HG03045 (cell line): ENCODE results near the gene NT5DC1.
A peak's percentile ranks its signal among the peaks of the same experiment; 100 is the strongest.
"Not testable (repeated sequence)": the region's sequence is repeated elsewhere in the genome, so short reads cannot be mapped to it uniquely, and the experiment has no call there.

Experiments
- ATAC-seq: cut with Tn5 transposase; IDR thresholded peaks from one replicate; pipeline ENCODE4 v1.9.1; 2021; ENCODE audit warnings: mild to moderate bottlenecking, moderate library complexity; ENCODE audit not compliant: unreplicated experiment

NT5DC1 gene

DNA sequence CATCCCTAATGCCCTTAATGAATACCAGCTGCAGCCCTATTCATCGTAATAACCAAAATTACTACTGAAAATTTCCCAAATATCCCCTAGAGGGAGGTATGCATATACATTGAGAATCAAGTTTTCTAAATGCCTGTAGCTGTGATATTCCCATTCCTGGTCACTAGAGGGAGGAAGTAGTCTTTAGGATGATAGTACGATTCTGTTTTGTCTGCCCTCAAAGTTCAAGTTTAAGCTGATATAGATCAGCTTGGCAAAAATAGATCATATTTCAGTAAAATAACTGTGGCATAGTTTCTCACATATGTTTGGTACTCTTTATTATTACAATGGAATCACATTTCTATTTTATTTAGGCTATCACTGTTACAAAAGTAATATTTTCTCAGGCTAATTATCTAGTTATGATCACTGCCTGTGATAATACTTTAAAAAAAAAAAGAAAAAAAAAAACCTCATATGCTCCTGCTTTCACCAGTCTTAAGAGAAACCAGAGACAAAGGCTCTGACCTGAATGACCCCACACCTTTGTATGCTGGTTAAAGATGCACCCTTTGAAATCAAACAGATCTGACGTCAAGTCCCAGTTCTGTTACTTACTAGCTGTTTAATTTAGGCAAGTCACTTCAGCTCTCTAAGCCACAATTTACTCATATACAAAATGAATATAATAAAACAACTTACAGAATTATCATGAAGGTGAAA lies 168.1 kb downstream of the NT5DC1 start:
- peak; percentile 69 for ATAC-seq

DNA sequence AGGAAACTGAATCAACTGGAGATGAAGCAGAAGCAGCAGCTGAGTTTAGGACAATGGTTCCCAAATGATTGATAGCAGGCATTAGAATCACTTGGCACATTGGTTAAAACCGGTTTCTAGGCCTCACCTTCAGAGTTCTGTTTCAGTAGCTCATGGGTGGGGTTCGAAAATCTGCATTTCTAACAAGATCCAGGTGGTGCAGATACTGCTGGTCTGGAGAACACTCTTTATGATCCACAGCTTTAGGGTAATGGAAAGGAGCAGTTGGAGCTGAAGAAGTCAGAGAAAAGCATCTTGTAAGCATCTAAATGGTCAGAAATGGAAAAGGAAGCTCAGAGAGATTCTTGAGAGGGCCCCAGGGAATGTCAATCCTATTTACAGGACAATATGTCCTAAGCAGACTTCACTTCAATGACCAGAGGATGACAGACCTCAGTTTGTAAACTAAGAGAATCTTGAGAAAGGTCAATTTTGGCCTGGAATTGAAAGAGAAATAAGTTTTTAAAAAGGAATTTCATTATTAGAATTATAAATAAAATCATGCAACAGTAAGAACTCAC lies 170.6 kb downstream of the NT5DC1 start:
- ATAC-seq = no peak

DNA sequence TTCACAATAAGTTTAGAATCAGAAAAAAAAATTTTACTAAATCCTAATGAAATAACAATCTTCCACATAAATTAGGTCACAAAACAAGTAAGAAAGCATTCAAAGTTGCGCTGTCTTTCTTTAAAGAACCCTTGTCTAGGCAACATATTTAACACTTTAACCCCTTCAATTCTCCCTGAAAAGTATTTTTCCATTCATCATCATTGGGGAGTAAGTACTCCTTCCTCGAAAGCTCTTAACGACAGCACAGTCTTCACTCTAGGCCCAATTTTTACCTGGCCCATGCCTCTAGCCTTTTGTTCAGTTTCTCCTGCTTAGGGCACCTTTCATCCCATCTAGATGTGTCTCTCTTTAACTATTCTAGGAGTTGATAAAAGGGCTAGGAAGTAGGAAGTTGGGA lies 176.5 kb downstream of the NT5DC1 start:
- ATAC-seq = no peak

- ATAC-seq = no peak
Measured at GRCh38 chr6:116278481-116278829, 177.8 kb downstream of the NT5DC1 start.

DNA sequence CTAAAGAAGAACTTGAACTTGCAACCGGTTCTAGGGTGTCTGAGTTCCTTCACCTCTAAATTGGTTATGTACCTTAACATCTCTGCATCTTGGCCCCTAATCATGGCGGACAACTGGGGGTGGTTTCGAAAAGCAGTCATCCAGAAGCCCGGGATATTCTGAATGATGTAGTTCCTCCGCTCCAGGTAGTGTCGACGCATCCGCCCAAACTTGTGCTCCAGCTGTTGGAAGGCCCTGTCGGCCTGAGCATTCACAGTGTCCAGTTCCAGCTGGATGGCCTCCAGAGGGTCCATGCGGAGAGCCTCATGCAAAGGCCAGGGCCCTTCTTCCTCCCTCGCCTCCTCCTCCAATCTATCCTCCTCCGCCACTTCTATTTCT lies 178.2 kb downstream of the NT5DC1 start:
- ATAC-seq = no peak

DNA sequence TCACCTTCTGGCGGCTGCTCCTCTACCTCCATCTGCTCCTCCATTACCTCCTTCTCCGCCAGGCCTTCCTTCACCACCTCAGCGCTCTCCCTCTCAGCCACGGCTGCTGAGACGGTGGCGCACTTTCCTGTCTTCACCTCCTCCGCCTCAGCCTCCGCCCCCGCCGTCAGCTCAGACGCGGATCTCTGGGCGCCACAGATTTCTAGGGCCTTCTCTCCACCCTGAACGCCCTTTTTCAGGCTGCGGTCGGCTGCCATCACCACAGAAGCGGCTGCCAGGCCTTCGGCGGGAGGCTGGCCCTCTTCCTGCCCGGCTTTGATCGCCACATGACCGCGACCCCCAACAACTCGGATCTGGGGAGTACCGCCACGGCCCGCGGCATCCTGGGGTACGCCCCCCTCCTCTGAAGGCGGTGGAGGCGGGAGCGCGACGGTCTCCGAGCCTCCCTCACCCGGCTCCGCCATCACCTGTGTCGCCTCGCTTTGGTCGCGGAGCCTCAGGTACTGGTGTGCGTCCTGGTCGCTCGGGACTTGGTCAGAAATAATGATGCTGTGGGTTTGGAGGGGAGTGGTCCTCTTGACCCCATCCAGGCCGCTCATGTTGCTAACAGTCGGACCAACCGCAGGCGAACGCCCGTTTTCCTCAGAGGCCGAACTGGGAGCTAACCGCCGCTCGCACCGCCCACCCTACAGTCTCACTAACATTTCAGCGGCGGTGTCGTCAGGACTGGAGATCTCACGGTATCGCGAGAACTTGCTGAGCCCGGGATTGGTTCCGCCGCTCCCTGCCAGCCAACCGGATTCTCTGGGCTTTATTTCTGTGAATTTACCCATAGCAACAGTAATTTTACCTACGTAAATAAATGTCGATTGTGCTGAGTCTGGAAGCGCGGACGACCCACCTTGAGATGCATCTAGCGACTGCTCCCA lies 178.8 kb downstream of the NT5DC1 start, which contains the start of gene TSPYL1:
TSPYL1 (minus strand) TSS at position 699 of the 929 bp plus-strand sequence; CDS start at position 599, 100 bp downstream.
- ATAC-seq = peak; percentile 96

DNA sequence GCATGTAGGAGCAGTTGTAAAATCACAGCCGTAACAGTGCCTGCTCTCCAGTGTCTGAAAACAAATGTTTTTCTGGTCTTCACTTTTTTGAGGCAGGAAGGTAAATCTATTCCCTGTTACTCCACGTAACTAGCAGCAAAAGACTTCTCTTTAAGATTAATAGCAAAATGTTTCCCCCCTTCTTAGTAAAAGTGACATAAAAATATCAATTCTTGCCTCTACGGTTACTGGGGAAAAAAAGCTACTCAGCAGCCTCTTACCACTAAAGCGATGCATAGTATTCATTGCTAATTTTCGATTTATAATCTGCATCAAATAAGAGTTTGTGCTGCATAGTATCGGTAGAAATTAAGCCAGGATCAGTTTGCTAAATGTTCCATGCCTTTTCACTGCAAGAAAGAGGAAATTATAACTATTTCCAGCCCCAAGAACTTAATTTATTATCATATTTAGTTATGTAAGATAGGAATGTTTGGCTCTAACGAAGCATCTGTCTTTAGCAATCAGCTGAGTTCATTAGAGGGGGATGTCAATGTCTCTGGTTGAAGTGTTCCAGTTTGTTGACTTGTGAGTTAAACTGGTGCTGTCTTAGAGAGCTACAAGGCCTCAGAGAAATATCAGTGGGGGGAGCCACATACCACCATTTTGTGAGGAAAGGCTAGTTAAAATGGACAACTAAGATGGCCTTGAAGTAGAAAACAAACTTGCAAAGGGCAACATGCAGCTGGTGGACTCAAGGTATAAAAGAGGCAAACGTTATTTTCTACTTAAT lies 179.7 kb downstream of the NT5DC1 start:
- no peak for ATAC-seq

GRCh38 chr6:116280933-116281316 lies 180.3 kb downstream of the NT5DC1 start:
- no peak for ATAC-seq

DNA sequence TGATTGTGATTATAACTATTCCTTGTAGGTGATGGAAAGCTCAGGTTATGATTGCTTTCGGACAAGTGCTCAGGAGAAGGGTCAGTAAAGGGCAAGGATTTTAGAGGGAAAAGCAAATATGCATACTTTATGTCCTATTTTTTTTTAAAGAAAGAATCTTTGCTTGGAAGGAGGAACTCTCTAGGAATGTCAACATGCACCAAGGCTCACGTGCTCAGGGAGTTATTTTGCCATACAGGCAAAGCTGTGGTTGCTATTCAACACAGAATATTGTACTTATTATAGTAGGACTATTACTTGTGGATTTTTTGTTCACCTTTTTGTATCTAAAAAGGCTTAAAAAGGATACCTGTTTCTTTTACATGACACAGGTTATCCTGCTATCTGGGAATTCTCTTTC lies 182.0 kb downstream of the NT5DC1 start:
- ATAC-seq = no peak

DNA sequence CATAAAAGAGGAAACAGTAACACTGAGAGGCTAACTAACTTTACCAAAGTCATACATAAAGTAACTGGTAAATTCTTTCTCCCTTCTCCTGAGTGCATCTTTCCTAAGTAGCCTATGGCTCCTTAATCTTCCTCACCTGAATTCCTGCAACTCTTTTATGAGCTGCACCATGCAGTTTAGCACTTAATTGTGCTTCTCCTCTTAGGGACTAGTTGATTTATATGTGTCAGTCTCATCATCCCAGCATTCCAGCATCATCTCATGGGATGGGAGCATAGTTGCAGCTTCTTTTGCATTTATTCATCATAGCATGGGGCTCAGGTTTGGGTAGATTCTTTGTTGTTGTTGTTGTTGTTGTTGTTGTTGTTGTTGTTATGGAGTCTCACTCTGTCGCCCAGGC lies 182.5 kb downstream of the NT5DC1 start:
- no peak for ATAC-seq

- ATAC-seq = not testable (repeated sequence)
Measured at GRCh38 chr6:116284984-116285383, 184.3 kb downstream of the NT5DC1 start.

DNA sequence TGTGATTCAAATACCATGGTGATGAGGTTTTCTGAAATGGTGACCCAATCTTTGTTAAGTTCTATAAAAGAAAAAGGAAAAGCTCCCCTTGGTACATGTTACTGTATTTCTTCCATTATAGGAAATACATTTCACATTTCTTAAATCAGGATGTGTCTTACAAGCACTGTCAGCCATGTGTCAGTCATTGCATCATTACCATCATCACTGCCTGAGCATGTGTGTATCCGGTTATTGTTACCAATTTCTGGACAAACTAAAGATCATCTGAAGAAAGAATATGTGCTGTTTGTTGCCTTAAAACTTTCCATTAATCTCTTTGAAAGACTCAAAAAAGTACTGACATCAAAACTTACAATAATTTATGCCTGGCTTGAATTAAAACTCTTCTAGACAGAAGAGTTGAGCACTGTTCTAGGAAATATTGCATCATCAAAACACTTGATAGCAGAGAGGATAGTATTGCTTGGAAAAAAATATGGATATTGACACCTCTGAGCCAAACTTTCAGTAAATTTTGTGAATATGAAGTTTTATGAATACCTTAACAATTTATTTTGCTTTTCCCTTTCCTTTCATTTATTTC lies 186.2 kb downstream of the NT5DC1 start:
- ATAC-seq = no peak

GRCh38 chr6:116287689-116288282 lies 187.1 kb downstream of the NT5DC1 start:
- no peak for ATAC-seq

- ATAC-seq = no peak
Measured at GRCh38 chr6:116289876-116290275, 189.2 kb downstream of the NT5DC1 start.

GRCh38 chr6:116290799-116291198 lies 190.1 kb downstream of the NT5DC1 start:
- no peak for ATAC-seq

GRCh38 chr6:116291701-116292396 lies 191.2 kb downstream of the NT5DC1 start:
- ATAC-seq = no peak

DNA sequence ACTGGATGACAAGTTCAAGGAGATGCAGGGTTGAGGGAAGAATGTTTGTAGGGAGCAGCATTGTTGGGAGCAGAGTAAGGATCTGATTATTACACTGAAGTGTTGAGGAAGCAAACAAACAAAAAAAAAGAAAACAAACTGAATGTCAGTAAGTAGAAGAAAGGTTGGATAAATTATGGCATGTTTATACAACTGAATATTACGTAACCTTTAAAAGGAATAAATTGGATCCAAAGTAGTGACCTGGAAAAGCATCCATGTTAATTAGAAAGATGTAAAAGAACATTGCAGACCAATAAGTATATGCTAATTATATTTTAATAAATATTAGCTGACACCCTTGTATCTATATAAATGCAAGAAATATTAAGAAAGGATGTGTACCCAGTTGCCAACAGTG lies 191.9 kb downstream of the NT5DC1 start:
- no peak for ATAC-seq

- ATAC-seq = no peak
Measured at GRCh38 chr6:116298273-116298672, 197.6 kb downstream of the NT5DC1 start.

DNA sequence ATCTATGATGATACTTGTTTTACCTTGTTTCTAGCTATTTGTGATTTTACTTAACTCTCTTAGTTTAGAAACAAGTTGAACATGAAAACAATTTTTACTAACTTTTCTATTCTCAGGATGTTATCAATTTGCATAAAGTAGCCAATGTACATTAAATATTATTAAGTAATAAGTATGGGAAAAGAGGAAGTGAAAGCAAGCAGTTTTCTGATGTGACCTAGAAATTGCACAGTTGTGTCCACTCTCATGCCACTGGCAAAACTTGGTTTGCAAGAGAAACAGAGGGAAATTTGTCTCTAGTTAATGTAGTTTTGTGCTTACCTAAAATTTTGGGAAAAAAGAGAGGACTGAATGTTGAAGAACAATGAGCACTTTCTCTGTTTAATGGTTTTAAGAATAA lies 198.3 kb downstream of the NT5DC1 start:
- ATAC-seq = no peak
